DMS114 treated with DMSO at 0.1 percent for 48 hours (cell line): Measurements from ENCODE around the gene ZNF697.
"Not testable (repeated sequence)": the region's sequence is repeated elsewhere in the genome, so short reads cannot be mapped to it uniquely, and the experiment has no call there.

Experiments
- DNase-seq: peaks from one replicate; lab custom pipeline; 2025; ENCODE audit not compliant: unreplicated experiment; lab: John Stamatoyannopoulos, UW

The ZNF697 gene

DNA sequence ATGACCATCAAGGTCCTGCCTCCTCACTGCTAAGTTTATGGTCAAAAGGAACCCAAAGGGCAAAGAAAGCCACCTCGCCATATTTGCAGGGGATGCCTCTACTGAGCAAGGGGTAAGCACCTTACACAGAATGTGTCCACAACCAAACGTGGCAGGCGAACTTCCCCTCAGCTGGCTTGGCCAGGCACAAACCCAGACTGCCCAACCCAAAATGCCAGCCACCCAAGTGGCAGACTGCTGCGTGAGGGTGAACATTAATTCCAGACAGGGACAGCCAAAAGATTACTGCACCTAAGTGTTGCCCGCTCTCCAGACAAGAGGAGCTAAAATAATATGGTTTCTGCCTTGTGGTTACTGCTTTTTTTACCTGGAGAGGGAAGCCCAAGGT, 16.0 kb downstream of the ZNF697 start:
- no peak for DNase-seq

- no peak for DNase-seq
Observed at GRCh38 chr1:119631433-119632102, 16.5 kb downstream of the ZNF697 start.

DNA sequence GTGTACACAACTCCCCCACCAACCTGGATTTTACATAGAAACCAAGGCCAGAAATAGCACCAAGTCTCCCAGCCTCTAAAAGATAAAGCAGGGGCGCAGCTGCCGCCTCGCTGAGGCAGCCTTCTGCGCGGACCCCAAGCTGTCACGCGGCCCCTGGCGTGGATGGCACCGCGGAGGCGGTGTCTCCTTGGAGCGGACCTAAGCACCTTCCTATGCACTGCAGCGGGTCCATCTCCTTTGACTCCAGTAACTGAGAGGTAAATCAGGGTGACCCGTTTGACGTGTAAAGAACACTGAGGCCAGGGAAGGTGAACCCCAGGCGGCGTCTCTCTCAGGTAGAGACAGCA, 17.0 kb downstream of the ZNF697 start:
- no peak for DNase-seq

DNA sequence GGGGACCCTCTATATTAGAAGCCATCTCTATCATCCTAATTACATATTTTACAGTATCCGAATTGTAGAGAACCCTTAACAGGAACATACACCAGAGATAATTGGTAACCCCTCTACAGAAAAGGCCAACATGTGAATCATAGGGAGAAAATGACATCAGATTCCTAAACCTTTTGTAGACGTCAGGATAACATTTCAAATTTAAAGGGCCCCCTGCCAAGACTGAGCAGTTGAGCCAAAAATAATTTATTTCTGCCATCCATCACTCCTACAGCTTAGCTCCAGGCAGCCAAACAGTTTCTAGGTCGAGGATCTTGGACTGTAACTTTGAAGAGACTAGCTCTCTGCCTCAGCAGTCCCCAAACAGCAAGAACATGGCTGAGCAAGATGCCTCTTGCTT, 21.2 kb downstream of the ZNF697 start:
- DNase-seq = no peak

GRCh38 chr1:119626011-119626545, 22.0 kb downstream of the ZNF697 start:
- DNase-seq = no peak

- no peak for DNase-seq
Observed at GRCh38 chr1:119623678-119624077, 24.4 kb downstream of the ZNF697 start.

DNA sequence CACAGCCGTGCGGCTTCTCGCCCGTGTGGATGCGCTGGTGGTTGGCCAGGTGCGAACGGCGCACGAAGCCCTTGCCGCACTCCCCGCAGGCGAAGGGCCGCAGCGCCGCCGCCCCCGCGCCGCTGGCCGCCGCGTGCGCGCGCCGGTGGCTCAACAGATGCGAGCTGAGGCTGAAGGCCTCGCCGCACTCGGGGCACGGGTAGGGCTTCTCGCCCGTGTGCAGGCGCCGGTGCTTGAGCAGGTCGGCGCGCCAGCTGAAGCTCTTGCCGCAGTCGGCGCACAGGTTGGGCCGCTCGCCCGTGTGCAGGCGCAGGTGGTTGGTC, 24.9 kb downstream of the ZNF697 start:
- no peak for DNase-seq

DNA sequence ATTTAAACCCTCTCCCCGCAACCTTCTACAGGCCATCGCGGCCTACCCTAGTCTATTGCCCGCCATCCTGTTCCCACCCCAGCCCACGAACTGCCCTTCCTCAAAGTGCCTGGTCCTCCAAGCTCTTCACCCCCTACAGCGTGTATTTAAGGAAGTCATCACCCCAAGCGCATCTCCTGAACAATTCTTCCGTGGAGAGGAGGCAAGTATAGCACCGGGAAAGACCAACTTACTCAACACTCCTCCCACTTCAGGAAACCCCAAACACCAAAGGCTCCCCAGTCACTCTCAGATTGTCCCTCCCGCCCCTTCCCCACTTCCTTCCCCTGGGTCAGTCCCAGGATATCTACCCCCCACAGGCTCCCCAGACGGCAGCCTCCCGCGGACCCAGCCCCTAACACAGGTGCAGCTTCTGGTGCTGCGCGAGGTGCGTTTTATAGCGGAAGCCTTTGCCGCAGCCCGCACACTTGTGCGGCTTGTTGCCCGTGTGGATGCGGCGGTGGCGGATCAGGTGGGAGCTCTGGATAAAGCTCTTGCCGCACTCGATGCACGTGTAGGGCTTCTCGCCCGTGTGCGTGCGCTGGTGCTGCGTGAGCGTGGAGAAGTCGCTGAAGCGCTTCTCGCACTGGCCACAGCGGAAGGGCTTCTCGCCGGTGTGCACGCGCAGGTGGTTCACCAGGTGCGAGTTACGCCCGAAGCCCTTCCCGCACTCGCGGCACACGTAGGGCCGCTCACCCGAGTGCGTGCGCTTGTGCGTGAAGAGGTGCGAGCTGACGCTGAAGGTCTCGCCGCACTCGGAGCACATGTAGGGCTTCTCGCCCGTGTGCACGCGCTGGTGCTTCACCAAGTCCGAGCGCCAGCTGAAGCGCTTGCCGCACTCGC, 25.5 kb downstream of the ZNF697 start:
- no peak for DNase-seq

GRCh38 chr1:119621705-119622104, 26.4 kb downstream of the ZNF697 start:
- no peak for DNase-seq

GRCh38 chr1:119617751-119618691, 30.0 kb downstream of the ZNF697 start:
- no peak for DNase-seq

DNA sequence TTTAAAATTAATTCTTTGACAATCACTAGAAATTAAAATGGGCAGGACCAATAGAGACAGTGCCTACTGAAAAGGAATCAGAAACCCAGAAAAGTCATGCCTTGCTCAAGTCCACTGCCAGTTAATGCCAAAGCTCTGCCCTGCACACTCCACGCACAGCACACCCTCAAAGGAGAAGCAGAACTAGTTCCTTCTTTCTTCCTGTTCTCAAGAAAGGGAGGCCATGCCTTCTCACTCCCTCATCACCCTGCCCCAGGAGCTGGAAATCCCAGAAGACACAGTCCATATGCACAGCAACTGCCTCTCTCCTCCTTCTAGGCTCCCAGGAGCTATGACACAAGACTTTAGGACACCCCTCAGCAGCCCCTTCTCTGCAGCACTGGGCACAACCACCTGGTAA, 31.3 kb downstream of the ZNF697 start:
- DNase-seq = not testable (repeated sequence)

DNA sequence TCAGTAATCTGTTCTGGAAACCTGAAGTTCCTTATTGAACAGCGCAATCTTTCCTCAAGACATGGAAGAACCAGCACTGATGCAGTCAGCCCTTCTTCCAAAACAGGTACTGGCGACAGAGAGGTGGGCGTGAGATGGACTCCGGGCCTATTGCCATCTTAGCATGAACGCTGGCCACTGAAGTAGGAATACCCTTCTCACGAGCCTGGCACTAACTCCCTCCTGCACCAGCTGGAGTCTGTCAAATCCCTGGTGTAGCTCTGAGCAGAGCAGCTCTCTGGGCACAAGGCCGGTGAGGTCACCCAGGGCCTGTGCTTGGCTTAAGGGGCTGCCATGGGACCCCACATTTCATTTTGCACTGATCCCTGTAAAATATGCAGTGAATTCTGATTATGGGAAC, 33.0 kb downstream of the ZNF697 start:
- not testable (repeated sequence) for DNase-seq

- DNase-seq = peak; percentile 81
Observed at GRCh38 chr1:119613769-119614720, 34.0 kb downstream of the ZNF697 start.

GRCh38 chr1:119611701-119612113, 36.4 kb downstream of the ZNF697 start:
- no peak for DNase-seq

- not testable (repeated sequence) for DNase-seq
Observed at GRCh38 chr1:119608816-119609215, 39.2 kb downstream of the ZNF697 start.

DNA sequence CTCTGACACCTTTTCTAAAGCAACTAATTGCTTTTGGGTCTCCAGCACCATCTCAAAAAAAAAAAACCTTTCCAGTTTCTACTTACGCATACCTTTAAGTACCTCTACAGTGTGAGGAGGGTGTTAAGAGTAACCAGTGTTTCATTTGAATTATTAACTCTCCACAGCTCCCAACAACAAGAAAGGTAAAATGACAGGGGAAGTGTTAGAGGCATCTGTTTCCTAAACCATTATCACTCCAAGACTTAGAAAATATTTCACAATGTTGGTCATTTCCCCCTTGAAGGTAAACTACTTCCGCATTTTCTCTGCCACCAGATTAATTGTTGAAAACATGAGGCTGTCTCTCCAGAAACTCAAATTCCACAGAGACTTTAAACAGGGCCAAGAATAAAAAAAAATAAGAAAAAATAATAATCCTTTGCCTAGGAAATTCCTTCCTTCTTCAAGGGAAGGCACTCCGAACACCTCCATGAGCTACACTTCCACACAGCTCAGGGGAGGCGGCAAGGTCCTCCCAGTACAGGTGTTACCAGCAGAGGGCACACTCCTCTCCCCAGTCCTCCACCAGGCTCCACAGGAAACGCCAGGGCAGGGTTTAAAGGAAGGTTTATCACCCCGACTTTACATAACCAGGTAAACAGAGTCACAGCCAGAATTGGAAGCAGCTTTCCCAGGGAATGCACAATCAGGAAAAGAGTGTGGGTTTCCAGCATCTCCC, 40.8 kb downstream of the ZNF697 start:
- not testable (repeated sequence) for DNase-seq

- DNase-seq = no peak
Observed at GRCh38 chr1:119606394-119606793, 41.7 kb downstream of the ZNF697 start.

- DNase-seq = no peak
Observed at GRCh38 chr1:119605686-119606085, 42.4 kb downstream of the ZNF697 start.

DNA sequence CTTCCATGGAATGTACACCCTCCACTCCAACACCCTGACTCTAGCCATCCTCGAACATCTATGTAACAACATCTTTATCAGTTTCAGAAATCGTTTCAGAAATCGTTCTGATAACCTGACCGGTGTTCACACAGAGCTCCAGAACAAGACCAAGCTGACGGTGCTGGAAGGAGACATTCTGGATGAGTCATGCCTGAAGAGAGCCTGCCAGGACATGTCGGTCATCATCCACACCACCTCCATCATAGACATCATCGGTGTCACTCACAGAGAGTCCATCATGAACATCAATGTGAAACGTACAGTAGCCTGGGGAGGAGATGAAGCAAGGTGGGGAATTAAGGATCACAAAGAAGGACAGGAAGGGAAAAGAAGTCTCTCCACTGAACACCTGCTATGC, 43.0 kb downstream of the ZNF697 start:
- not testable (repeated sequence) for DNase-seq
